GM19467 (cell line): Measurements from ENCODE around the gene KCNC1.

Source experiments
- ATAC-seq: cut with Tn5 transposase; IDR thresholded peaks from one replicate; pipeline ENCODE4 v1.9.1; 2021; ENCODE audit warnings: mild to moderate bottlenecking, moderate library complexity; ENCODE audit not compliant: unreplicated experiment

KCNC1 gene

DNA sequence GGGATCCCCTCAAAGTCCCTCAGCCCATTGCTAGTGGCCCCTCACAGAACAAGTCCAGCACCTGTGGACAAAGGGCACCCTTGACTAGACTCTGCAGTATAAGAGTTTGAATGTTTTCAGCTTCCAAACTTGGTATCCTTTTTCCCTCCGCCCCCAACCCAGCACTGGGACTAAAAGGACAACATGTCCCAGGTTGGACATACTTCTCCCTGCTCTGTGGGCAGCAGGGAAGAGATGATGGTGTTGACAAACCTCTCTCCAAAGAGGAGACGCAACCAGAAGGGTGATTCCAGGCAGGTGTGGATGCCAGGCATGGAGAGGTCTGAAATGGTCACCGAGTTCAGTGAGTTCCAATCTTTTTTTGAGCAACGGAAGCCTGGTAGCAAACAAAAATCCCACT, 19.7 kb upstream of the KCNC1 start:
- ATAC-seq: no peak

GRCh38 chr11:17716807-17717206, 17.8 kb upstream of the KCNC1 start:
- no peak for ATAC-seq

DNA sequence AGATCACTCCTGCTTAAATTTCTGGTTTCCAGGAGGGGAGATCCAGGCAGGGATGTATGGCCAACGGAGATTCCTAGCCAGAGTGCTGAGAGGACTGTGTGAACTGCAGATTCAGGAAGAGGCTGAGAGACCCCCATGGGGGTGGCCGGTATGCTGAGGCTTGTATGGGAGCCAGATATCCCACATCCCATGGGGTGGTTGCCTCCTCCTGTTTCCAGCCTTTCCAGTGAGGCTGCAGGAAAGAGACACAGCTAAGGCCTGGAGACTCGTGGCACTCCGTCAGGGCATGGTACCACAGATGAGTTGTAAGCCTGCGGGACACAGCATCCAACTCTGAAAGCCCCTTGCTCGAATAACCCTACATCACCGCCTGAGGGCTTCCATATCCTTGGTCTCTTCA, 16.6 kb upstream of the KCNC1 start:
- no peak for ATAC-seq

DNA sequence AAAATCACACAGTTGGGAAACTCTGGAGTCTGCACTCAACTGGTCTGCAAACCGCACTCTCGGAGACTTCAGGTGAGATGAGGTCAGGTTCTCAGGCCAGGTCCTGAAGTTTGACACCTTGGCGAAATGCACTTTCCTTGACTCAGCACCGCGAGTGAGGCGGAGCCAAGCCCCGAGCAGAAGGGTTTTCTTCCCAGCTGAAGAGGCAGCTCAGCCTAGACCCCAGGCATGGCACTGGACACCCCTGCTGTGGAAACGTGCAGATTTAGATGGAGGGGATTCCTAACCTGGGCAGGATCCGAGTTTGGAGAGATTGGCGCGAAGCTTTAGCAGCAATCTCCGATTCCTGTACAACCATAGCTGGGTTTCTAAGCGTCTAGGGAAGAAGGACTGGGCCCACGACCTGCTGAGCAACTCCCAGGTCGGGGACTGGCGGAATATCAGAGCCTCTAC, 16.0 kb upstream of the KCNC1 start:
- ATAC-seq: no peak

- no peak for ATAC-seq
Observed at GRCh38 chr11:17719028-17719937, 15.3 kb upstream of the KCNC1 start, which contains the start of gene MYOD1. MYOD1 (plus strand) TSS chr11:17719571; CDS start chr11:17719783, 212 bp downstream.

DNA sequence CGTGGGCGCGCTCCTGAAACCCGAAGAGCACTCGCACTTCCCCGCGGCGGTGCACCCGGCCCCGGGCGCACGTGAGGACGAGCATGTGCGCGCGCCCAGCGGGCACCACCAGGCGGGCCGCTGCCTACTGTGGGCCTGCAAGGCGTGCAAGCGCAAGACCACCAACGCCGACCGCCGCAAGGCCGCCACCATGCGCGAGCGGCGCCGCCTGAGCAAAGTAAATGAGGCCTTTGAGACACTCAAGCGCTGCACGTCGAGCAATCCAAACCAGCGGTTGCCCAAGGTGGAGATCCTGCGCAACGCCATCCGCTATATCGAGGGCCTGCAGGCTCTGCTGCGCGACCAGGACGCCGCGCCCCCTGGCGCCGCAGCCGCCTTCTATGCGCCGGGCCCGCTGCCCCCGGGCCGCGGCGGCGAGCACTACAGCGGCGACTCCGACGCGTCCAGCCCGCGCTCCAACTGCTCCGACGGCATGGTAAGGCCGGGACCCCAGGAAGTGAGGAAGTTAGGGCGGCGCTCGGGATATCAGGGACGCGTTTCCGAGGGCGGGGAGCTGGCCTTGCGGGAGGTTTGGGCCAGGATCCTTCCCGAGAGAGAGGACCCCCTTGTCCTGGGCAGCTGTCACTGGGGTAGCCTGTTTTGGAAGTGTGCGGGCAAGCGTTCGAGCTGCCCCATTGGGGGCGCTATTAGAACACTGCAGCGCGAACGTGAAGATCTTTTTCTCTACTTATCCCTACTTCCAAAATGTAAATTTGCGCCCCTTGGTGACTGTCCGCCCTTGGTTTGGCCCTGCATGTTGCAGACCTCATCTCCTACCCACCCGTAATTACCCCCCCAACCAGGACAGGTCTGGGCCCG, 14.4 kb upstream of the KCNC1 start:
- no peak for ATAC-seq

DNA sequence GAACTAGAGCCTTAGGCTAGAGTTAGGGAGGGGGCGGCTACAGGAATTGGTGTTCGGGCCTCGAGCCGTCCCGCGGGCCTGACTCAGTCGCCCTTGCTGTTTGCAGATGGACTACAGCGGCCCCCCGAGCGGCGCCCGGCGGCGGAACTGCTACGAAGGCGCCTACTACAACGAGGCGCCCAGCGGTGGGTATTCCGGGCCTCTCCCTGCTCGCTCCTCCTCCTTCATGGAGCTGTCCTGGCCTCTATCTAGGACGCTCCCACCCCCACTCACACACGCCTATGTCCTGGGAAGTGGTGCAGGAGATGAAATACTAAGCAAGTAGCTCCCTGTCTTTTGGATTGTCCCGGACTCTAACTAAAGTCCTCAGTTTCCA, 13.8 kb upstream of the KCNC1 start:
- ATAC-seq: no peak

DNA sequence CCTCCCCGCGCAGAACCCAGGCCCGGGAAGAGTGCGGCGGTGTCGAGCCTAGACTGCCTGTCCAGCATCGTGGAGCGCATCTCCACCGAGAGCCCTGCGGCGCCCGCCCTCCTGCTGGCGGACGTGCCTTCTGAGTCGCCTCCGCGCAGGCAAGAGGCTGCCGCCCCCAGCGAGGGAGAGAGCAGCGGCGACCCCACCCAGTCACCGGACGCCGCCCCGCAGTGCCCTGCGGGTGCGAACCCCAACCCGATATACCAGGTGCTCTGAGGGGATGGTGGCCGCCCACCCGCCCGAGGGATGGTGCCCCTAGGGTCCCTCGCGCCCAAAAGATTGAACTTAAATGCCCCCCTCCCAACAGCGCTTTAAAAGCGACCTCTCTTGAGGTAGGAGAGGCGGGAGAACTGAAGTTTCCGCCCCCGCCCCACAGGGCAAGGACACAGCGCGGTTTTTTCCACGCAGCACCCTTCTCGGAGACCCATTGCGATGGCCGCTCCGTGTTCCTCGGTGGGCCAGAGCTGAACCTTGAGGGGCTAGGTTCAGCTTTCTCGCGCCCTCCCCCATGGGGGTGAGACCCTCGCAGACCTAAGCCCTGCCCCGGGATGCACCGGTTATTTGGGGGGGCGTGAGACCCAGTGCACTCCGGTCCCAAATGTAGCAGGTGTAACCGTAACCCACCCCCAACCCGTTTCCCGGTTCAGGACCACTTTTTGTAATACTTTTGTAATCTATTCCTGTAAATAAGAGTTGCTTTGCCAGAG, 13.2 kb upstream of the KCNC1 start:
- ATAC-seq: no peak

- ATAC-seq: no peak
Observed at GRCh38 chr11:17722000-17722643, 12.5 kb upstream of the KCNC1 start.

DNA sequence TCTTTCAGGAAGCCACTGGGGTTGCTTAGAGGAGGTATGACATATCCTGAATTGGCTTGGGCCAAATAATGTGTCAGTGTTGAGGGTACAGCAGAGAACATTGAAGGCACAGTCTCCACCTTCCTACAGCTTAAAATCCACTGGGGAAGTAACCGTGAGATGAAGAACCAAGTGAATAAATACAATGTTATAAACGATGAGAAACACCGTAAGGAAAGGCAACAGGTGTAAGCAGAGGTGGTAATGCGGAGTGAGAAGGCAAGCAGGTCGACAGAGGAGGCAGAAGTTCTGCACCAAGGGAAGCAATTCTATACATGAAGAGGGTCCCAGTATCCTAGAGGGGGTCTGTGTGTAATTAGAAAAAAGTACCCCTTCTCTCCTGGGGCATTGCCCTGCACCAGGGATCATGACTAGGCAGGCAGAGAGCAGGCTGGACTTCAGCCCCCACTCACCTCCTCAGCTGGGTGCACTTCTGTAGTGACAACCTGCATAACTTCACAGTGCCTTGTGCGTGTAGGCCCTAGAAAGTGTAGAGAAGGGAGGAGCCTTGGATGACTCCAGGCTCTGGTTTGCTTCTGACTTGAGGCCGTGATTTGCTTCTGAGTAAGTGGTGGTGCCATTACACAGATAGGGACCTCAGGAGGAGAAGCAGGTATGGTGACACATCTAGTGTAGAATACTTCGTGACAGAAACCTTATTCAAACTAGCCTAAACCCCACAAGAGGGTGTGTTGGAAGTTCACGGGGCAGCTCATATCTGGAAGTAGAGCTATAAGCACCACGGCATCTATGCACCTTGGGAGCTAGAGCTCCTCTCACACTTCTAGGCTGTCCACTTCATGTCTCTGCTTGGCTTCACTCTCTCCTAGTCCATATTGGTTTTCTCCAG, 10.3 kb upstream of the KCNC1 start:
- no peak for ATAC-seq

DNA sequence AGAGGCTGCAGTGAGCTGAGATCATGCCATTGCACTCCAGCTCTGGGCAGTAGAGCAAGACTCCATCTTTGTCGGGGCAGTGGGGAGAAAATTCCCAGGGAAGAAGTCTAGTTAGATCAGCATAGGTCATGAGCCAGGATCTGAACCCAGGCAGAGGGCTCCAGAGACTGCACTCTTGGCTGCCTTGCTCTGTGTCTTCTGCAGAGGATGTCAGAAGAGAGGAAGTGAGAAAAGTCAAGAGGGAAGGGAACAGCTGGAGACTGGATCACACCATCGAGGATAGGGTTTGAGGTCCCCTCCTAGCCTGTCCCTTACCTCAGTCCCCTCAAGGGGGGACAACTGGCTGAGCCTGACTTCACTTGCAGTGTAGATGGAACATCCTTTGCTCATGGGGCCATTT, 9.4 kb upstream of the KCNC1 start:
- ATAC-seq: no peak

DNA sequence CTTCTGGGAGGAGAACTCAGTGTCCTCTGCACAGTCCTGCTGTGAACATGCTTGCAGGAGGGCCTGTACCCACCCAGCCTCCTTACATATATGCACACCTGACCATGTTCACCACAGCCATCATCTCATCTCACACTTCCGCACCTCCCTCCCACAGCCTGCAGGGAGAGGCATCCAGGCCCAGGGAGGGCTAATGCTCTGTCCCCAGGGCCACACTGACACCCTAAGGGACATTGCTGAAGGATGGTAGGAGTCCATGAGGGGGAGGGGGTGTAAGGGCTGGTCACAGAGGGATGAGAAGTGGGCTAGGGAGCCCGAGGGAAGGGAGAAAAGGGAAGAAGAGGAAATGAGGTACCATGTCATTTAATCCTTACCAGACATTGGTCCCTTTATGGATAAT, 4.4 kb upstream of the KCNC1 start:
- no peak for ATAC-seq

- ATAC-seq: peak; percentile 70
Observed at GRCh38 chr11:17730608-17731462, 3.7 kb upstream of the KCNC1 start.

DNA sequence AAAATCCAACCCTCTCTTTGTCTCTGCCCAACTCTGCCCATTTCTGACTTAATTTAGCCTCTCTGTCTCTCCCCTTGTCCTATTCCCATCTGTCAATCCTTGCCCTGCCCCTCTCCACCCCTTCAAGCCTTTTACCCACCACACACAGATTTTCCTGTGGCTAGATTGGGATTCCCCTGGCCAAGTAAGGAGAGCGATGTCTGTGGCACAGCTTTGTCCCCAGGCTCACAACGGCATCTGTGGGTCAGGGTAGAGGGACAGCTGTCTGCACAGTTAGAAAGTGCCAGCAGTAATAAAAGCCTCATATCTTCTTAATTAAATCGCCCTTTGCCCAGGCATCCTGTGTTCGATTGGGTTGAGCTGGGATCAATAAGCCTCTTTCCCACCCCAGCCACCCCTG, 1.3 kb upstream of the KCNC1 start:
- no peak for ATAC-seq

DNA sequence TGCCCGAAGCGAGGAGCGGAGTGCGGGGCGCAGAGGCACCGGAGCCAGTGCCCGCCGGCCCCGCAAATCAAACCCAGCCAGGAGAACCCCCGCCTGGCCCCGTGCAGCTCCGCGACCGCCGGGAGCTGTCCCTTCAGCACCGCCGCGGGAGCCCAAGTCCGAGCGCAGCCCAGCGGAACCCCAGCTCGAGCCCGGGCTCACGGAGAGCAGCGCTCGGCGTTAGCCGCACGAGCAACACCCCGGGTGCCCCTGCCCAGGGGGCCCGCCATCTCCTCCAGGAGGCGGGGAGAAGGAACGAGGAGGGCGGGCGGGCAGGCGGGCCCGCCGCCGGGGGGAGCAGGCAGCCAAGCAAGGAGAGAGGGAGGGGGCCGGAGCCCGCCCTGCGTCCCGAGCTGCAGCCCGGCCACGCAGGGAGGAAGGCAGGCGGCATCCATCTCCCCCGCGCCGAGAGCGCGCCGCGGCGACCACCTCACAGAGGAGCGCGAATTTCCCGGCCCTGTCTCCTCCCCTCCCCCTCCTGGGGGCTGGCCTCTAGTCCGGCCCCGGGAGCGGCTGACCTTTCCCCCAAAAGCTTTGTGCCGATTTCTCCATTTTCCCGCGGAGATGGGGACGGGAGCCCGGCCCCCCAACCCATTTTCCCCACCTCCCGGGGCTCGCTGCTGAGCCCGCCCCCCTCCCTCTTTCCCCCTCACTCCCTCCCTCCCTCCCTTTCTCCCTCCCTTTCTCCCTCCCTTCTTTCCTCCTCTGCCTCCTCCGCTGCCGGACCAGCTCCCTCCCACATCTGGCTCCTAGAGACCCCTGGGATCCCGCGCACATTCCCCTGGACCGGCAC, 621 bp downstream of the KCNC1 start:
- ATAC-seq: peak; percentile 50

- ATAC-seq: no peak
Observed at GRCh38 chr11:17735818-17736578, 1.4 kb downstream of the KCNC1 start.

DNA sequence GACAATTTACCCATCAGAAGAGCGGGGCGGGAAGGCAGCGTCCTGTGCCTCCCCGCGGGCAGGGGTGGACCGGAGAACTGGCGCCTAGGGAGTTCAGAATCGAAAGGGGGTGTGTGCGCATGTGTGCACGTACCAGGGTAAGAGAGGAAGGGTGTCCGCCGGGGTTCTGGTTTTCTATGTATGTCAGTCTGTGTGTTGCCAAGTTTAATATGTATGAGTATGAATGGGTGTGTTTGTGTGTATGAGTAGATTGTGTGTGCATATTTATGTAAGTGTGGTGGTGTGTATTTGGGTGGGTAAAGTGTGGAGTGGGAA, 2.0 kb downstream of the KCNC1 start:
- no peak for ATAC-seq
